Non-pigmented ciliary epithelial cell (primary cell): Measurements from ENCODE around the gene CHST4.
A peak's percentile ranks its signal among the peaks of the same experiment; 100 is the strongest.
"Not testable (repeated sequence)": the region's sequence is repeated elsewhere in the genome, so short reads cannot be mapped to it uniquely, and the experiment has no call there.

Experiments used
- DNase-seq: peaks from one replicate; pipeline ENCODE4 v3.0.0-alpha.2; 2010; ENCODE audit warnings: low read depth

CHST4 gene

GRCh38 chr16:71526111-71526631 is at the start of gene CHST4:
TSS of gene CHST4 (plus strand) at chr16:71526426. CDS start at chr16:71536678, 10,252 bp downstream.
- DNase-seq = peak; percentile 45

- DNase-seq = no peak
These were observed 49.6 kb upstream of the CHST4 start for GRCh38 chr16:71476457-71477124.

GRCh38 chr16:71479420-71479819 is 46.8 kb upstream of the CHST4 start:
- no peak for DNase-seq

- DNase-seq = no peak
These were observed 45.3 kb upstream of the CHST4 start for GRCh38 chr16:71480956-71481355.

- DNase-seq = no peak
These were observed 43.7 kb upstream of the CHST4 start for GRCh38 chr16:71482569-71482968.

GRCh38 chr16:71484006-71484893 is 42.0 kb upstream of the CHST4 start:
- peak; percentile 79 for DNase-seq

GRCh38 chr16:71489122-71489521 is 37.1 kb upstream of the CHST4 start, which contains the start of gene ZNF19:
TSS of gene ZNF19 (minus strand) at chr16:71489324. CDS start at chr16:71482114, 7,210 bp downstream.
- DNase-seq = no peak

GRCh38 chr16:71490361-71490760 is 35.9 kb upstream of the CHST4 start:
- no peak for DNase-seq

- no peak for DNase-seq
These were observed 35.2 kb upstream of the CHST4 start for GRCh38 chr16:71491054-71491453.

- no peak for DNase-seq
These were observed 33.4 kb upstream of the CHST4 start for GRCh38 chr16:71492786-71493185.

GRCh38 chr16:71493213-71493612 is 33.0 kb upstream of the CHST4 start:
- no peak for DNase-seq

GRCh38 chr16:71498031-71498430 is 28.2 kb upstream of the CHST4 start:
- no peak for DNase-seq

- peak; percentile 19 for DNase-seq
These were observed 26.4 kb upstream of the CHST4 start for GRCh38 chr16:71499775-71500364.

- DNase-seq = no peak
These were observed 25.3 kb upstream of the CHST4 start for GRCh38 chr16:71500964-71501363.

GRCh38 chr16:71501547-71501946 is 24.7 kb upstream of the CHST4 start:
- DNase-seq = no peak

- not testable (repeated sequence) for DNase-seq
These were observed 22.2 kb upstream of the CHST4 start for GRCh38 chr16:71504051-71504450.

- no peak for DNase-seq
These were observed 21.3 kb upstream of the CHST4 start for GRCh38 chr16:71504901-71505300.

GRCh38 chr16:71507061-71507460 is 19.2 kb upstream of the CHST4 start:
- DNase-seq = no peak

- DNase-seq = no peak
These were observed 12.9 kb upstream of the CHST4 start for GRCh38 chr16:71513302-71513701.

- DNase-seq = no peak
These were observed 11.8 kb upstream of the CHST4 start for GRCh38 chr16:71514476-71514875.

- no peak for DNase-seq
These were observed 11.2 kb upstream of the CHST4 start for GRCh38 chr16:71515026-71515425.

GRCh38 chr16:71520550-71520949 is 5.7 kb upstream of the CHST4 start:
- DNase-seq = no peak
